GM18499 (cell line): ENCODE results near the gene SEMA5A.

Experiments used
- ATAC-seq: cut with Tn5 transposase; IDR thresholded peaks from one replicate; pipeline ENCODE4 v1.9.1; 2021; ENCODE audit warnings: moderate number of reproducible peaks; ENCODE audit not compliant: insufficient read depth, unreplicated experiment

Gene SEMA5A

DNA sequence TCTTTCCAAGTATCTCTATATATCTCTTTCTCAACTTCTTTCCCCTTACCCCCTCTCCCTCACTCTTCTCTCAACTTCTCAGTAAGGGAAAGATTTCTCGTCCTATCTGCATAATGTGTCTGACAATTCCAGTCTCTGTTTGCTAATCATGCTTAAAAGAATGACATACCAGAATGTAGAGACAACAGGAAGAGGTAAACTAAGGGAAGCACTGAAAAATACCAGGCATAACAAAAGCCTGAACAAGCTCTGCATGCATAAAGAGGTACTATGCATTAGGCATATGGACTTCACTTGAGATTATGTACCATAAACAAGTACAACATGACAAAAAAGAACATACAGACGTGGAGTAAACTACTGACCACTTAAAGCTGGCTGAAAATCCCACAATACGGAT lies 62.6 kb downstream of the SEMA5A start:
- ATAC-seq = no peak

DNA sequence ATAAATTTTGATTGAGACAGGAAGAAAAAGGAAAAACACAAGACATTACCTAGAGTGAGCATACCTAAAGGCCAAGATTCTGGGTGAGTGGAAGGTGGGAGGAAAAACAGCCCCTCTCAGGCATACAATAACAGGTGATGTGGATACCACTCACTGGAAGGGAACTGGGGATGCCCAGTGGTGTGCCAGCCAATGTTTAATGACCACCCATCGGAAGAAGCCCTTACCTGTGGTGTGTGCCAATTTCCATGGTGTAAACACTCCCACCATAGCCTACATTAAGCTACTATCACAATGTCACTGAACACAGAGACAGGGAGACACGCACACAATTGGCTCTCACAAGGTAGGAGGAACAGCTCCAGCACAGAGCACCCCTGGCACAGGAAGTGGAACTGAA lies 63.5 kb downstream of the SEMA5A start:
- ATAC-seq = no peak

DNA sequence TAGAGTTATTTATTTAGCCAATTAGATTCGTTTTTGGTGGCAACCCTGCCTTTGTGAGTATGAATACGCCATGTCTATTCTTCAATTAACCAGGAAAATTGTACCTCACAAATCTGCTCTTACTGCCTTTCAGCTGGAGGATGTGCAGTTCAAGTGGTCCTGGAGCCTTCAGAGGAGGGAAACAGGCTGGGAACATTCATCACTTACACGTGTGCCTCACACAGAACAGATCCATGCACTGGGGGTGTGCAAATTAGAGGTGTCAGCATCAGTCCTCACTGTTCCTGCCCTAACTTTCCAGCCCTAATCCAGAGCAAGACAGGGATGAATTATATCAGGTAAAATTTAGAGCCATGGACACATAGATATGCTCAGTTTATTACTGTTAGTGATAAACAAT lies 65.4 kb downstream of the SEMA5A start:
- ATAC-seq = no peak

DNA sequence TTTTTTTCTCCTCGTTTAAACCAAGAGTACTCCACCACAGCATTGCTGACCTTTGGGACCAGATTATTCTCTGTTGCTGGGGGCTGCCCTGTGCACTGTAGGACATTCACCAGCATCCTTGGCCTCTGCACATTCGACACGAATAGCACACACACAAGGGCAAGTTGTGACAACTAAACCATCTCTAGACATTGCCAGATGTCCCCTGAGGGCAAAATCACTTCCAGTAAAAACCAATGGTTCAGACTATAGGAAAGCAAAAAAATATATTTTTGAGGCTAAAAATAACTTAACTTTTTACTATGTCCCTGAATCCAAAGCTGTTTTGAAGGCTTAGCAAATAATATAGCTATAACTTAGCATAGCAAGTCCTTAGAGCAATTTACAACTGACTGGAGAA lies 65.9 kb downstream of the SEMA5A start:
- ATAC-seq = no peak

DNA sequence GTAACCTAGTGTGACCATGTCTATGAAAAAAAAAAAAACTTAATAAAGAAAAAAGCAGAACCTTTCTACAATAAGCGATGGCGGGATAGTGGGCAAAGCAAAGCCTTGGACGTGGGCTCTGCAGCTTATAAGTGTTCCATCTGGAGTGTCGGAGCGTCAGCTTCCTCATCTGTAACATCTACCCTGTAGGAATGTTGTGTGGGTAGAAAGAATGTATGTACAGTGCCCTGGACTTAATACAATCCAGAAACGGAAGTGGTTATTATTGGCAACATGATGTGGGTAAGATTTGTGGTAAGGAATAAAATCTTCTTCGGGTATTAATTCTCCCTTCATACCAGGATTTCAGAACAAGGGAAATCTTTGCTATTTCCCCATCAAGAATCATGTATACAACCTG lies 66.5 kb downstream of the SEMA5A start:
- no peak for ATAC-seq

DNA sequence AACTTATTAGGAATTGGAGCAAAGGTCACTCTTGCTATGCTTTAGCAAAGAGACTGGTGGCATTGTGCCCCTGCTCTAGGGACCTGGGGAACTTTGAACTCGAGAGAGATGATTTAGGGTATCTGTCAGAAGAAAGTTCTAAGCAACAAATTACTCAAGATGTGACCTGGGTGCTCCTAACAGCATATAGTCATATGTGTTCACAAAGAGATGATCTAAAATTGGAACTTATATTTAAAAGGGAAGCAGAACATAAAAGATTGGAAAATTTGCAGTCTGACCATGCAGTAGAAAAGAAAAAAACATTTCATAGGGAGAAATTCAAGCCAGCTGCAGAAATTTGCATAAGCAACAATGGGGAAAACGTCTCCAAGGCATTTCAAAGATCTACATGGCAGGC lies 68.3 kb downstream of the SEMA5A start:
- no peak for ATAC-seq

DNA sequence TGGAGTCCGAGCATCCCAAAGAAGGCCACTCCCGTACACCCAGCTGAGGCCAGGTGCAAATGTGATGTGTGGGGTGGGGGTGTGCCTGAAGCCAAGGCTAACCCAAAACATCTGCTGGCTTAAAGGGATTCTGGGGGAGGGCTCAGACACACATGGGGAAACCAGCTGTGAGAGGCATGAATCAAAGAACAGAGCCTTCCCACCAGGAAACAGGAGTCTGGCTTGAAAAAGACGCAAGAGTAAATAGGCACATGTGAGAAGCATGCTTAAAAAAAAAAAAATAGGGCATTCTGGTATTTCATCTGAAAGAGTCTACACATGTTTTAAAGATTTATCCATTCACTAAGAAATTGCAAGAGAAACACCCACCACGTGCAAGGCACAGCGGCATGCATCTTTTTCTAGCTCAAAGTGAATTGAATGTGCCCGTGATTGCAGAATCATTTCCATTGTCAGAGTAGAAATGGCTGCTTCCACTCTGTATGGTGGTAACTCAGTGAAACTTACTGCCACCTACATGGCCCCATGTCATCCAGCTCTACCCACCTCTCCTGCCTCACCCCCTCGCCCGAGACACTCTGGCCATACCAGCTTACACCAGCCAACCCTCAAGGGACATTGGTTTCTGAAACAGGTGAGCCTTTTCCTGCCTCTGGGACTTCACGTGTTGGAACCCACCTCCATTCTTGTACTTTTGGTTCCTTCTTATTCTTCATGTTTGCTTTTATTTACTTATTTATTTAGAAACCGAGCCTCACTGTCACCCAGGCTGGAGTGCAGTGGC lies 71.5 kb downstream of the SEMA5A start:
- no peak for ATAC-seq

DNA sequence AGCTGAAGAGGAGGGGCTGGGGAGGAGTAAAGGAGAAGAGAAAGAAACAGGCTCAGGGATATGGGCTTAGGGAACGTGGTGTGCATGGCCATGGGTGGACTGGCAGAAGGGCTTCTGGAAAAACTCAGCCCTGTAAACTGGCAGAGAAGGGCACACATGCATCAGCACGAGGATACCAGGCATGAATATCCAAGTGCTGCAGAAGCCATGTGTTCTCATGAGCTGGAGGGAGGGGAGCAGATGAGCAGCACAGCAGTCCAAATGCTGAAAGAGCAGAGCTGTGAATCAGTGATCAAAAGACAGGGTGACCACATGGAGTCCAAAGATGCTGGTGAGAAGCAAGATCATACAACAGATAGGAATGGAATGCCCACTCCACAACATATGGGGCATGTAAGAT lies 72.3 kb downstream of the SEMA5A start:
- no peak for ATAC-seq

DNA sequence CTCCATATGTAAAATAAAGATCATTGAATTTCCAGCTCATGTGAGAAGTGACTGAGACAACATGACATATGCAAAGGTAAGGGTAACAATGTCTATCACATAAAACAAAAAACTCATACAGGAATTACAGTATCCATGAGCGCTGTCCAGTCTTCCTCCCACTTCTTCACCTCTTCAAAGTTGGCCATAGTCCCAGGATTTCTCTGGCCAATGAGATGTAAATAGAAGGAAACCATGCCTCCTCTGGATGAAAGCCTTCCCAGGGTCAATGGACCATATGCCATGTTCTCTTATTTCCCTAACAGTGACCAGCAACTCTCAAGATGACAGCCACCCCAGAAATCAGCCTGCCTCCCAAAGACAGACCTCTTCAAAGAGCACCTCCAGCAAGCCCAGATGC lies 75.5 kb downstream of the SEMA5A start:
- ATAC-seq = no peak

DNA sequence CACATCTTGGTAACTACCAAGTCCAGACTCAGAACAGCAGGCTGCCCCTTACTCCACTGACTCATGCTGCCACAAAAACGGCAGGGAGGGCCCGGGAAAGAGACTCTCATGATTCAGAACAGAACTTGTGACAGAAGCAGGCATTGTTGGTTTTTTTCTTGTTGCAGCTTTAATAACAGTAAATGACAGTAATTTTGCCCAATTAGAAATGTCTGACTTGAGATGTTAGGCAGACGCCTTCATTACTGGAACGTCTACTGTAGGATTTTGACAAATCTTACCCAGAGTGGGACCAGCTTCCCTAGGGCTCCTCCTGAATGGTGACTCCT lies 77.9 kb downstream of the SEMA5A start:
- ATAC-seq = no peak

DNA sequence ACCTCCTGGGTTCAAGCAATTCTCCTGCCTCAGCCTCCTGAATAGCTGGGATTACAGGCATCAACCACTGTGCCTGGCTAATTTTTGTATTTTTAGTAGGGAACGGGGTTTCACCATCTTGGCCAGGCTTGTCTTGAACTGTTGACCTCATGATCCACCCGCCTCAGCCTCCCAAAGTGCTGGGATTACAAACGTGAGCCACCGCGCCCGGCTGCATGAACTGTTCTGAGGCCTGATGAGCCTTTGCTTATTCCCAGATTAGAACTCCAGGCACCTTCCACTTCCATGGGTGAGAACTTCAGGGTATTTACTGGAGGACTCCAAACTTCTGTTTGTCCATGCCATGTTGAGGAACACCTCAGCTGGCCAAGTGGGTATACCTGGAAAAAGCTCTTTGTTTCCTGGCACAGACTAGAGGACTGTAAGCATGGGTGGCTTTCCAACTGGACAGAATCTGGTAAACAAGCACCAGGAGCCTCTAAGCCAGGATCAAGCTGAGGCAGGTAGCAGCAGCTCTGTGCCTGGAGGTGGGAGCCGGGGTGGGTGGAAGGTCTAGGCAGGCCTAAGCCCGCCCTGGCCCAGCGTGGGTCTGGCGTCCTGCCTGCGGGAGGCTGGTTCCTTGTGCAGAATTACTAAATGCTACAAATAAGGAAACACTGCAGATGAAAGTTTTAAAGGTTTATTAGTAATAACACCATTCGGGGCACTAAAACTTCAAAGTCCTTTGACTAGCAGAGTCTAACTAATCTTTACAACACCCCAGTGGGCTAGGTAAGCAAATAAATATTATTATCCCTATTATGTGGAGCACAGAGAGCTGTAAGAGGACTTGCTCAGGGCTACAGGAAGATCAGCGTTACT lies 78.4 kb downstream of the SEMA5A start:
- ATAC-seq = no peak

DNA sequence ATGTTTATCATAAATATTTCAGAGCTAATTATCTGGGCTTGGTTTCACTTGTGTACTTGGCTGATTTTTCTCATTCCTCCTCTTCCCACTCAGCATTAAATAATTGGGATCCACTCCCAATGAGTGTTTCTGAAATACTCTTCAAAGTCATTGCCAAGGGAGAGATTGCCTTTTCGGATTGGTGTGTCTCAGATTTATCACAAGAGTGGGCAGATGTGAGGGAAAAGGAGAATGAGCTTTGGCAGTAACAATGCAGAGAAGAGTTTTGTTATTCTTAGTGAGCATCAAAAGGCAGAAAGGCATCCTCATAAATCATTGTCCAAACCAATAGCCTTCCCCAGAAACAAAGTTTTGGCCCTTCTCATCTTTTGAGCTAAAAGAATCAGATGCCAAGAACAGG lies 79.2 kb downstream of the SEMA5A start:
- no peak for ATAC-seq

DNA sequence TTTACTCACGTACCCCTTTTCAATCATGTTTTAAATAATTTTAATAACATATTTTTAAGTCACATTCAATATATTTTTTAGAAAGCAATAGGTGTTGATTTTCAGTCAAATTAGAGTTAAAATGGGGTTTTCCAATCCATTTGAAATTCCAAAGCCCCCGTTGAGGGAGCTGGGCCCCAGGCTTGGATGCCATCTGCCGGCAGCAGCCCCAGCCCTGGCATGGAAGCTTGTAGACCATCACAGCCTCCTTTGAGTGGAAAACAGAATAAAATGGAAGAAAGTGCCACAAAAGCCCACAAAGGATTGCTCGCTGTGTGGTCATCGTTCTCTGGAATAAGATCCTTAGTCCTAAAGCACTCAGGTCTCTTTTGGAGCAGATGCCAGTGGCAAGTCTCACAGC lies 81.4 kb downstream of the SEMA5A start:
- ATAC-seq = no peak

DNA sequence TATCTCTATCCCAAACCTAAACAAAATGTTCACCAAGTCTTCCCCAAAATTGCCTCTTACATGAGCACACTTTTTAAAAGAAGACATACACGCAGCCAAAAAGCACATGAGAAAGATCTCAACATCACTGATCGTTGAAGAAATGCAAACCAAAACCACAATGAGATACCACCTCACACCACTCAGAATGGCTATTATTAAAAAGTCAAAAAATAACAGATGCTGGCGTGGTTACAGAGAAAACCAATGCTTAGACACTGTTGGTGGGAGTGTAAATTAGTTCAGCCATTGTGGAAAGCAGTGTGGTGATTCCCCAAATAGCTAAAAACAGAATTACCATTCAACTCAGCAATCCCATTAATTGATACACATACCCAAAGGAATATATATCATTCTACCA lies 83.8 kb downstream of the SEMA5A start:
- ATAC-seq = no peak

DNA sequence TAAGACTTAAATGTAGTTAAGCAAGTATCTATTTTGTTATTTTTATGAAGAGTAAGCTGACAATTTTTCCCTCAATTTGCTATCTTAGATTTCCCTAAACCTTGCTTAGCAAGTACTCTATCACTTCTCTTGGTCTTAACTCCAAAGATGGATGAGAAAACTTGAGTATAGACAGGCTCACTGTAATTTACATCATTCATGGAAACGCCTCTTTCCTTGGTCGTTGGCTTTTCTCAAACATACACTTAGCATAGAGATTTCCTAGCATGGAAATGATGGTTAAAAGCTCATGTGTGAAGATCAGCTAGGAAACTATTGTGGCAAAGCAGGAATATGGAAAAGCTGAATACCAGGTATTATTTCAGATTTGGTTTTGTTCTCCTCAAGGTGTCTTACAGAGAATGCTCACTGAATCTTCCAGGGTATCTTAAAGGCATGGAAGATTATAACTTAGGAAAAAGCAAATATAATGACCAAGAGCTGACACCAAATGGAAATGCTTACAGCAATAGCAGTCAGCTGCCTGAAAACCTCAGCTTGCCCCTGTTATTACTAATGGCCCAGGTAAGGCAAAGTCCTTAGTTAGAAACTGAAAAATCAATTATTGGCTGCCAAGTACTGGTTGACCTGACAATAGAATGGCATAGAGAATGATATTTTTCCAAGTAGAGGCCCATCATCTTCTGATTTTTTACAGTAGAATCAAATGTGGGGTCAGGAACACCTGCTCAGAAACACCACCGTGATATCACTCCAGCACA lies 84.8 kb downstream of the SEMA5A start:
- no peak for ATAC-seq

DNA sequence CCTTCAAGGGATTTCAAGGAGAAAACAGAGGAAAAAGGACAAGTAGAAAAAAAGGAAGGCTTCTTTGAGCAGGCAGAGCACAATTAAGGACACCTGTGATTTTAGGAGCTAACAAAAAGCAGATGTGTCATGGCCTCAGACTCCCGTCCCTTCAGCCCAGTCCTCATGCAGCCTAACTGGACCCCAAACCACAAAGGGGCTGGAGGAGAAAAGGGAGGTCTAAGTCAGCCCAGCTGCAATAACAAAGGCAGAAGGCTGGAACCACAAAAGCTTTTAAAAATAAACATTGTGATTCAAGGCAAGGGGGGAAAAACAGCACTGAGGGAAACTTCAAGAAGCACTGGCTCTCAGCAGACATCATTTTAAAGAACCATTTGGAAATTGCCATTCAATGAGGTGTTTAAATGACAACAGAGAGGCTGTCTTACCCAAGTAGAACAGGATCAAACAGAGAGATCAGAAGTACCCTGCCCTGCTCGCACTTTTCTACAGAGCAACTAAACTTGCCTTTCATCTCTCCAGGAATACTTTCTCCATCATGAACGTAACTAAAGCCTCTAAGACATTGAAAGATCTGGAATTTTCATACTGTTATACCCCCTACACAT lies 89.3 kb downstream of the SEMA5A start:
- ATAC-seq = no peak

DNA sequence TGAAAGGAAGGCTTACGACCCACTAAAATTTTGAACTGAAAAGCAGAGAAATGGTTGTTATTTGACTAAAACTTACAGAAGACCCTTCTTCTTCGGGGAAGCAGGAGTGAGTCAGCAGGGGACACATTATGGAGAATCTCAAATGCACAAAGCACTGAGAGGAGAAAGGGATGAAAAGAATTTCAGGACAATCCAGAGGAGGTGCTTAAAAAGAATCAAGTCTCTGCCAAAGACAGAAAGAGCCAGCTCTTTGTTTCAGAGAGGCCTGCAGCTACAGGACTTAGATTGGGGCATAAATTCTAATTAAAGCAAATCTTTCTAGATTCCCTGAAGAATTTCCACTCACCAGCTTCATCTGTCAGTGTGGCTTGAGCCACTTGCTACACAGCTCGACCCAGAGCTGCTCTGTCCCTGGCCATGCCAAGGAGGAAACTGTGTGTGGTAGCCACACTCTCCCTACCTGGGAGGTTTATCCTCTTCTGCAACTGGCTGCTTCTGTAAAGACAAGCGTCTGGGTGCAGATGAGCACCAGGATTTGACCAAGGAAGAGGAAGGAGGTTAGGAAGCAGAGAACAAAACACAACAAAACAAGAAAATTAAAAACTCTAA lies 89.9 kb downstream of the SEMA5A start:
- ATAC-seq = no peak

DNA sequence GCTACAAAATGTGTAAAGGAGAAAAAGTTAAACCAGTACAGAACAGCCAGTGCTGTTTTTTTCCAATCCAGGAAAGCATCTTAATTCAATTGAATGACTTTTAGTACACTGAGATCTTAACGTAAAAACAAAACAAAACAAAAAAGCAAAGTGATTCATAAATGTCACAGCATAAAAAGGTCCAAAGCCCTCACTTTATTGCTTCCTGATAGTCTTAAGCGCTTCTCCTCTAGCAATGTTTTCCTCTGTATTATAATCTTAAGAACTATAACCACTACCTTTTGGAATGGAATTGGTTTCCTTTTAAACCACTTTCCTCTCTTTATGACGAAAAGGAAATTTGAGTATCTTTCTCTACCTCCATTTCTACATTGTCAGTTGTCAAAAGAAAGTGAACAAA lies 91.4 kb downstream of the SEMA5A start:
- no peak for ATAC-seq

DNA sequence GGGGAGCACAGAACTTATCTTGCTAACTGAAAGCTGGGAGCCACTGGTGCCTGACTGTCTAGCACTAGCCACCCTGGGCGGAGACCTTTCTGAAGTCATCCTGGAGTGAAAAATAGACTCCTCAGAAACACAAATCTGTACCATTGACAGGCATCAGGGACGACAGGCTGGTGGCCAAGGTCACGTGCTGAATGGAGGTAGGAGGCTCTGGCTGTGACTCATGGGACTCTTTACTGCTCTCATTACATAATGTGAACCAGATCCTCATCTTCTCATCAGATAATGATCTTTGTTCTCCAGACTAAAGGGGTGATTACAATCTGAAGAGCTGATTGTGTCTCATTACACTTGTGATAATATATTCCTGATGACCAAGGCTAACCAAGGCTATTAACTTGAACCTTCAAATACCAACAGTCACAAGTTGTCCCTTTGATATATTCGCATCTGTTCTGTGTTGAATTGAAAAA lies 91.8 kb downstream of the SEMA5A start:
- no peak for ATAC-seq

DNA sequence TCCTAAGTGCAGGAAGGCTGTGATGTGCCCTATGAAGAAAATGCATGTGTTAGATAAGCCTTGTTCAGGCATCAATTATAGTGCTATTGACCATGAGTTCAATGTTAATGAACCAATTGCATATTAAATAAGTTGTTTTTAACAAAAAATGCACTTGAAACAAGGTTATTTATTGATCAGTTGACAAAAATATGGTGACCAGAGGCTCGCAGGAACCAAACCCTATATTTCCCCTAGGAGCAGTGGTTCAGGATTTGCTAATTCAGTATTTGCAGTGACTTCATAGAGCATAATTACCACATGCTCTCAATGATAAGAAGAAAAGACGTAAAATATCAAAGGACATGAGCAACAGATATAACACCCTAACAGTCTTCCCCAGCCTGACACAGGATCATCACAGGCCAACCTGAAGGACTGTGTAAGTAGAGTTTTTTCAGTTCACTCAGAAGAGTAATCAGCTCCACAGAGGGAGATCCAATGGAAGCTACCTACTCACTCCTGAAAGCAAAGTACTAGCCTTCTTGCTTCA lies 92.3 kb downstream of the SEMA5A start:
- ATAC-seq = no peak
